Psoas muscle (tissue), 8 donors: ENCODE results near the gene OSM. TPM values are rescaled to one million over a fixed set of nuclear protein-coding genes. Genes with fewer than 3 reads are reported as not detected.

ENCODE experiments used
- ATAC-seq, 4 donors: fragments of 200-7000 bp; cut with Tn5 transposase; one replicate each; pipeline ENCODE4 v1.9.1; 2020; ENCODE audit warnings: moderate library complexity in 3 of 4, mild to moderate bottlenecking in 2 of 4
- DNase-seq, 2 donors: peaks; one replicate each; pipeline ENCODE4 v3.0.0-alpha.2; 2020
- H3K27ac ChIP-seq: fragments of 200-600 bp; one replicate; pipeline ENCODE4 v1.8.0; 2022
- H3K27me3 ChIP-seq, 3 donors: fragments of 200-600 bp in 1 of 3; one replicate each; pipeline versions ENCODE4 v1.6.1 to v1.8.0; 2013 to 2022; ENCODE audit warnings: low read length in 2 of 3, mild to moderate bottlenecking in 2 of 3, moderate library complexity in 1 of 3; ENCODE audit not compliant: insufficient read depth in 3 of 3
- H3K36me3 ChIP-seq, 2 donors: fragments of 200-600 bp in 1 of 2; one replicate each; pipeline versions ENCODE4 v1.6.1 to v1.8.0; 2013 to 2022; ENCODE audit warnings: low read depth in 1 of 2, mild to moderate bottlenecking in 1 of 2, moderate library complexity in 1 of 2; ENCODE audit not compliant: insufficient read depth in 1 of 2
- H3K4me1 ChIP-seq: fragments of 200-600 bp; one replicate; pipeline ENCODE4 v1.8.0; 2022
- H3K4me3 ChIP-seq: fragments of 200-600 bp; one replicate; pipeline ENCODE4 v1.8.0; 2022; ENCODE audit warnings: mild to moderate bottlenecking
- H3K9me3 ChIP-seq: fragments of 200-600 bp; one replicate; pipeline ENCODE4 v1.8.0; 2022
- CTCF ChIP-seq: fragments of 200-600 bp; IDR thresholded peaks from one replicate; pipeline ENCODE4 v1.8.0; 2022; ENCODE audit warnings: antibody characterized with exemption
- WGBS, 3 donors: extraction: QIAGEN DNeasy Blood & Tissue Kit; methylation state at CpG; one replicate each; pipeline versions ENCODE4 v1.1.6 to v1.1.7; 2013; 5-methylcytosine and 5-hydroxymethylcytosine counted together
- intact Hi-C, 2 donors: fragments of 100-400 bp; cut with DNase I; formaldehyde crosslinking; loops; one replicate each; pipeline versions ENCODE4 v1.11.0 to v1.14.2; 2022
- polyA plus RNA-seq, 3 donors: library from polyadenylated mRNA; stranded (reverse); fragments of 200-250 nt; gene quantifications; one replicate each; pipeline ENCODE4 v1.2.3, GENCODE V29; 2013
- total RNA-seq, 4 donors: library from RNA; stranded (reverse); fragmentation: NEBNext Ultra II Directional in 2 of 4; extraction: Animal tissue kit (Norgen Biotek cat#: 25700) in 2 of 4; gene quantifications; one replicate each; pipeline versions ENCODE4 v1.2.1 to v1.2.4, GENCODE V29; 2021 to 2023
- donor health status: healthy with polysubstance abuse.
- donor health status: DM: no; HTN: no; CAD: no; lungs with moderate emphysema.
- donor health status: Bipolar disorder and iron deficiency.
- donor health status: healthy.
- donor health status: DM: yes; HTN: yes; CAD: no.
- donor health status: DM: no; HTN: no; CAD: no.
- donor health status: DM: no; HTN: no; CAD: no.
- donor health status: DM: yes; HTN: yes; CAD: no.

OSM gene
- total and polyA plus RNA-seq, 7 donors, result 0.08 to 0.39 (median 0.23) TPM; not detected in 3

- 64 to 72% (median 72%) methylated on average over 26 to 31 of the region's 31 CpGs for WGBS, 3 donors
- H3K27ac ChIP-seq, result no peak overlapping the region
- DNase-seq (peak; percentile 69 to 82), ATAC-seq (no peak)
- H3K36me3 ChIP-seq, result peaks cover 0 to 5% of the 10 kb centered on the region in 2 donors
- H3K9me3 ChIP-seq, result no peaks in the 10 kb centered on the region
- H3K4me1 ChIP-seq, result peaks cover 22% of the 10 kb centered on the region
- peak; percentile 75 for TF ChIP-seq CTCF
- no peak overlapping the region for H3K4me3 ChIP-seq
- intact Hi-C loops, result loop anchor here in 1 of 2 donors (1.0 to 2.0 kb wide), 3 partner anchors 24 to 178 kb away; partner anchors contain the start of gene RNF215
- no peaks in the 10 kb centered on the region for H3K27me3 ChIP-seq
Measured at GRCh38 chr22:30286813-30287647, 20.4 kb upstream of the OSM start.

- H3K4me1 ChIP-seq, result peaks cover 21% of the 10 kb centered on the region
- no peak for DNase-seq
- WGBS, 3 donors, result 75 to 82% (median 77%) methylated on average over 5 of the region's 5 CpGs
- intact Hi-C loops, result loop anchor here in 1 of 2 donors (2.0 kb wide), 1 partner anchor 178 kb away; no protein-coding TSS in a partner anchor
- no peak for ATAC-seq
- H3K27me3 ChIP-seq, result no peaks in the 10 kb centered on the region
- peaks cover 0 to 5% of the 10 kb centered on the region in 2 donors for H3K36me3 ChIP-seq
- no peak overlapping the region for H3K27ac ChIP-seq
- TF ChIP-seq CTCF, result no peak
- no peak overlapping the region for H3K4me3 ChIP-seq
- no peaks in the 10 kb centered on the region for H3K9me3 ChIP-seq
Measured at GRCh38 chr22:30286331-30286730, 19.7 kb upstream of the OSM start.

GRCh38 chr22:30285846-30286200 lies 19.2 kb upstream of the OSM start:
- Histone ChIP-seq H3K27me3 (no peaks in the 10 kb centered on the region), H3K9me3 (no peaks in the 10 kb centered on the region), H3K27ac (no peak overlapping the region), H3K36me3 (peaks cover 0 to 5% of the 10 kb centered on the region in 2 donors), H3K4me3 (no peak overlapping the region), H3K4me1 (peaks cover 16% of the 10 kb centered on the region)
- WGBS, 3 donors, result 88 to 89% (median 89%) methylated on average over 8 of the region's 8 CpGs
- intact Hi-C loops, result loop anchor here in 1 of 2 donors (2.0 kb wide), 1 partner anchor 177 kb away; no protein-coding TSS in a partner anchor
- ATAC-seq (no peak), DNase-seq (no peak)
- TF ChIP-seq CTCF, result no peak

GRCh38 chr22:30285176-30285845 lies 18.7 kb upstream of the OSM start:
- Histone ChIP-seq H3K27ac (no peak overlapping the region), H3K27me3 (no peaks in the 10 kb centered on the region), H3K4me1 (peaks cover 11% of the 10 kb centered on the region), H3K36me3 (peaks cover 0 to 5% of the 10 kb centered on the region in 2 donors), H3K9me3 (no peaks in the 10 kb centered on the region), H3K4me3 (no peak overlapping the region)
- ATAC-seq, result no peak
- intact Hi-C loops, result no loop called here
- no peak for DNase-seq
- TF ChIP-seq CTCF, result no peak
- 88 to 90% (median 90%) methylated on average over 25 to 27 of the region's 27 CpGs for WGBS, 3 donors
